Esophagus muscularis mucosa (tissue), 4 donors: Measurements from ENCODE around the gene DTX1.

Experiments
- EP300 ChIP-seq: sonication (generic); formaldehyde crosslinking; IDR thresholded peaks from one replicate; pipeline ENCODE4 v1.6.1; 2017; ENCODE audit warnings: antibody characterized with exemption
- POLR2A ChIP-seq: fragments of 450-650 bp; IDR thresholded peaks from one replicate; pipeline ENCODE4 v1.6.1; 2017; ENCODE audit warnings: antibody characterized with exemption, moderate library complexity, mild to moderate bottlenecking, low read depth
- POLR2AphosphoS5 ChIP-seq, 2 donors: sonication (generic); formaldehyde crosslinking; IDR thresholded peaks; one replicate each; pipeline ENCODE4 v1.6.1; 2017; ENCODE audit warnings: antibody characterized with exemption in 2 of 2
- TF ChIP-seq, protein P1 (sequence below), 3 experiments: fragments of 200-600 bp in 2 of 3; fragments of 450-650 bp in 1 of 3; sonication (generic) in 2 of 3; IDR thresholded peaks; one replicate each; pipeline ENCODE4 v1.5.1; 2017 to 2019; ENCODE audit warnings: antibody characterized with exemption in 3 of 3, mild to moderate bottlenecking in 2 of 3, moderate library complexity in 1 of 3

DNA sequence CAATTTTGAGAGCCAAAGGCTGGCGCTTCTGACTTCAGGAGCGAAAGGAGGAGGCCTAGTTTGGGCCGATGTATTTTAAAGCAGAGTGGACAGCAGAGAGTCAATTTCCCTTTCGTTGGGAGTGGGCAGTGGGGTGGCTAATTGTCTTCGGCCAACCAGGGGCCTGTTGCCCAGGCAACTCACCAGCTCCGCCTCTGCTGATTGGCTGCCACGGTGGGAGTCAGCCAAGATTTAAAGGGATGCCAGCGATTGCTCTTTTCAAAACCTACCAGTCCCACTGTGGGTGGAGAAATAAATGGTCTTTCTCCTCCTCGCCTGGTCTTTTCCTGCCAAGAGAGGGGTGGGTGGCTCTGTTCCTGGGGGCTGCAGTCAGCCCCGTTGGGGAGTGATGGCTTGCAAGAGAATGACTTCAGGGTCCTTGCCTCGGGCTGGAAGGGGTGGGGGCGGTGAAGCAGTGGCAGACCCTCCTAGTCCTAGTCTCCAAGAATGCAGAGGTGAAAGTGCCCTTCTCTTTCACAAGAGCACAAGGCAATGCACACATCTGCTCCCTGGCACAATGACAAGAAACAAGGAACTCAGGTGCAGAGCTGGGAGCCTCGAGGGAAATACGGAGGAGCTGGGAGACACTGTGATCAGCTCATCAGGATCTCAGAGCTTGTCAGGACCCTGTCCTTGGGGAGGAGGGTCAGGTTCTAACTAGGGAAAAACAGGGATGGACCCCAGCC, 41.3 kb downstream of the DTX1 start:
- TF ChIP-seq EP300 (no peak), POLR2A (no peak), POLR2AphosphoS5 (IDR thresholded peaks at IDR 0.05) (no peak)
- TF ChIP-seq, protein P1, sequence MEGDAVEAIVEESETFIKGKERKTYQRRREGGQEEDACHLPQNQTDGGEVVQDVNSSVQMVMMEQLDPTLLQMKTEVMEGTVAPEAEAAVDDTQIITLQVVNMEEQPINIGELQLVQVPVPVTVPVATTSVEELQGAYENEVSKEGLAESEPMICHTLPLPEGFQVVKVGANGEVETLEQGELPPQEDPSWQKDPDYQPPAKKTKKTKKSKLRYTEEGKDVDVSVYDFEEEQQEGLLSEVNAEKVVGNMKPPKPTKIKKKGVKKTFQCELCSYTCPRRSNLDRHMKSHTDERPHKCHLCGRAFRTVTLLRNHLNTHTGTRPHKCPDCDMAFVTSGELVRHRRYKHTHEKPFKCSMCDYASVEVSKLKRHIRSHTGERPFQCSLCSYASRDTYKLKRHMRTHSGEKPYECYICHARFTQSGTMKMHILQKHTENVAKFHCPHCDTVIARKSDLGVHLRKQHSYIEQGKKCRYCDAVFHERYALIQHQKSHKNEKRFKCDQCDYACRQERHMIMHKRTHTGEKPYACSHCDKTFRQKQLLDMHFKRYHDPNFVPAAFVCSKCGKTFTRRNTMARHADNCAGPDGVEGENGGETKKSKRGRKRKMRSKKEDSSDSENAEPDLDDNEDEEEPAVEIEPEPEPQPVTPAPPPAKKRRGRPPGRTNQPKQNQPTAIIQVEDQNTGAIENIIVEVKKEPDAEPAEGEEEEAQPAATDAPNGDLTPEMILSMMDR (IDR thresholded peaks at IDR 0.05): no peak
